Measurements from ENCODE around the gene NDUFS3.
A peak's percentile ranks its signal among the peaks of the same experiment; 100 is the strongest.
"Not testable (repeated sequence)": the region's sequence is repeated elsewhere in the genome, so short reads cannot be mapped to it uniquely, and the experiment has no call there.

The NDUFS3 gene

GRCh38 chr11:47578524-47579494 lies at the start of gene NDUFS3, which contains the start of gene KBTBD4:
Gene NDUFS3 (plus strand): TSS chr11:47579074. CDS start chr11:47579092, 18 bp downstream.
Gene KBTBD4 (minus strand): TSS chr11:47578970. CDS start chr11:47578951, 19 bp downstream.
- peak; percentile 81 for DNase-seq

DNA sequence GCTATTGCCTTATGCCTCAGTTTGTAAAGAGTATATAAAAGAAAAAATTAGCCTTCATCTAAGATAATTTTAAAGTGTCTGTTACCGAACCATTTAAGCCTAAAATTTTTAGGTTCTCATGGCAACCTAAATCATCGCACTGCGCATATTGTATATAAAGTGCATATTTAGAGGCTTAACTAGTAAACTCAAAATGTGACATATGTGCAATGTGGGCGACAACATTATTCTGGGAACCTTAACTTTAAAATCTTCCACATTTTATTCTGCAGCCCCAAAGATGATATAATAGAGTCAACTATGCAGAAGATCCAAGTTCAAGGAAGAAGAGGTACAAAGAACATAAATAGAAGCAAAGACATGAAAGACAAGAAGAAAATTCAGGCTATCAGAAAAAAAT lies 48.9 kb upstream of the NDUFS3 start:
- no peak for DNase-seq

- DNase-seq, result not testable (repeated sequence)
These were observed 48.2 kb upstream of the NDUFS3 start for GRCh38 chr11:47530721-47531120.

GRCh38 chr11:47531666-47532065 lies 47.2 kb upstream of the NDUFS3 start:
- DNase-seq, result no peak

DNA sequence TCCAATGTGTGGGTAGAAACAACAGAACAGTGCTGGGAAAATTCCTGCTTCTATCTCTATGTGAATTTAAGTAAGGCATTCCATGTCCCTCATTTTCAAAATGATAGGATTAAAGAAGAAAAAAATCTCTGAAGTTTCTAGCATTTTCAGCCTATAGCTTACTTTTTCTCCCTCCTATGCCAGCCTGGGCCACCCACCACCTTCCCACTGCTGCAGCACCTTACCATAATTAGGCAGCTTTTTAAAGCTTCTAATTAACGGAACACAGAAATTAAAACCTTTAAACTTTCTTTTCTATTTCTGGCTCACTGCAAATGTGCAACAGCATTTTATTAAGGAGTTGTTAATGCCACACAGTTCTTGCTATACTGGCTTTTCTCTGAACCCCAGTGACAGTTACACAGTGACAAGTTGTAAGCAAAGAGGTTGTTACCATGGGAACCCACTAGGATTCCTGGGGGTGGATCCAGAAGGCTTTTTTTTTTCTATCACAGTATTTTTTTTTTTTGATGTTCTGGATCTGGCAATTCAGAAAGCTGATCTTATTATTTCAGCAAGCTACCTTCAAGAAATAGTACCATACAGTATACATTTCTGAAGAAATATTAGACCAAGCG lies 46.2 kb upstream of the NDUFS3 start:
- DNase-seq, result no peak

DNA sequence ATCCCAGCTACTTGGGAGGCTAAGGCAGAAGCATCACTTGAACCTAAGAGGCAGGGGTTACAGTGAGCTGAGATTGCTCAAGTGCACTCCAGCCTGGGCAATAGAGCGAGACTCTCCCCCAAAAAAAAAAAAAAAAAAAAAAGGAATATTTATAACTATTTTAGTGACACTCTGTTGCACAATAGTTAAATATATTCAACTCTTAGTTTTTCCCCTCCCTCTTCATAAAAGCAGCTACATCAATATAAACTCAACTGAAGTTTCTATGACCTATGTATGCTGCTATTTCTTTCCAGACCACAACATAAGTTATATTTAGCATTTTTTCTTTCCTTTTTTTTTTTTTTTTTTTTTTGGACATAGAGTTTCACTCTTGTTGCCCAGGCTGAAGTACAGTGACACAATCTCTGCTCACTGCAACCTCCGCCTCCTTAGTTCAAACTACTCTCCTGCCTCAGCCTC lies 45.2 kb upstream of the NDUFS3 start:
- no peak for DNase-seq

DNA sequence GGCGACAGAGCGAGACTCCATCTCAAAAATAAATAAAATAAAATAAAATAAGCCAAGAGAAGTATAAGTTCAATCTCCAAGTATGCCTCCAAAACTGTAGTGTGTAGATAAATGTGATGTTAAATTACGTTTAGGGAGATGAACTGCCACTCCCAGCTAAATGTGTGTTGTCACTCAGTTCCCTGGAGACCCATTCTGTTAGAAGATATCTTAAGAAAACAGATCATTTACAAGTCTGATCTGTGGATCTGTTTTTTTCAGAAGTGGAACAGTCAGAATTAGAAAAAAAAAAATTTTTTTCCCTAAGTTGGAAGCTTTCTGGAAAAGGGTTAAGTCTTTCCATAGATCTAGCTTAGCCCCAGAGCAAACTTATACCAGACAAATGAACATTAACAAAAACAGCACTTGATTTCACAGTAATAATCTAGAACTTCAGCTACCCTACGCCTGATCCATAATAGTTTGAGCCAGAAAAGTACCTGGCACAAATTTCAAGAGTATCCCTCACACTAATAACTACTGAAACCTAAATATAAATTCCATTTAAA lies 44.1 kb upstream of the NDUFS3 start:
- DNase-seq, result no peak

- DNase-seq, result no peak
These were observed 42.0 kb upstream of the NDUFS3 start for GRCh38 chr11:47536915-47537314.

GRCh38 chr11:47538741-47539565 lies 39.9 kb upstream of the NDUFS3 start:
- no peak for DNase-seq

DNA sequence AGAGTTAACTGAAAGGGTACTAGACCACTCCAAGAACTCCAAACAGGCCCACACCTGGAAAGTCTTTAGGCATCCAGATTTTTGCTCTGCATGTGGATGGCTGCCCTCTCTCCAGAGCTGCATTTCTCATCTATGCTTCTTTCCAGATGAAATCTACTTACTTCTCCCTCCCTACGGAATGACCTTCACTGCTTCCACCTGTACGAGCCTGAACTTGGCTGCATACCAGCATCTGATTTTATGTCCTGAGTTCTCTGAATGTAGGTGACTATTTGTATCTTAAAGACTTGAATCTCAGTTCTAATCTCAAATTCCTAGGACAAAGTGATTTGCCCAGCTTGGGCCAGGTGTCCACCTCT lies 39.2 kb upstream of the NDUFS3 start:
- no peak for DNase-seq

GRCh38 chr11:47541070-47541469 lies 37.8 kb upstream of the NDUFS3 start:
- no peak for DNase-seq

GRCh38 chr11:47545298-47545697 lies 33.6 kb upstream of the NDUFS3 start:
- DNase-seq, result no peak

GRCh38 chr11:47546274-47546673 lies 32.6 kb upstream of the NDUFS3 start:
- not testable (repeated sequence) for DNase-seq

DNA sequence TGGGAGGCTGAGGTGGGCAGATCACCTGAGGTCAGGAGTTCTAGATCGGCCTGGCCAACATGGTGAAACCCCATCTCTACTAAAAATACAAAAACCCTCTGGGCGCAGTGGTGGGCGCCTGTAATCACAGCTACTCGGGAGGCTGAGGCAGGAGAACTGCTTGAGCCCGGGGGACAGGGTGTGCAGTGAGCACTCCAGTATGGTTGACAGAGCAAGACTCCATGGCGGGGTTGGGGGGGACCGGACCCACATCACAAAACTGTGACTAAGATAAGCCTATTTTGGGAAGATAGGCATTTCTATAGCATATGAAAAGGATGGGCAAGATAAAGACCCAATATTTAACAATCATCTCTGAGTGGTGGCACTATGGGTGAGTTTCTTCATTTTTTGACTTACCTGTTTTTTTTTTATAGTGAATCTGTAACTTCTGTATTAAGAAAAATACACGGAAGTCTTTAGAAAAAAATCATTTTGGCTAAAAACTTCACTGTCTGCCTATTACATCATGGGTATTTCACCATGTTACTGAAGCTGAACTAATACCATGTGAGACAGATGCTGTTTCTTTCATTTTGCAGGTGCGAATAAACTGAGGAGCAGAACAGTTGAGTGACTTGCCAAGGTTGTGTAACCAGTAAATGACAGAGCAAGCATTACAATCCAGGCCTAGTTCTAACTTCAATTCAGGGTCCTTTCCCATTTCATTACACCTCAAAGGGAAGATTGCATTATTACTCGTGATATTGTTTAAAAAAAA lies 28.4 kb upstream of the NDUFS3 start:
- DNase-seq, result no peak

- no peak for DNase-seq
These were observed 27.8 kb upstream of the NDUFS3 start for GRCh38 chr11:47551086-47551485.

GRCh38 chr11:47552056-47552565 lies 26.8 kb upstream of the NDUFS3 start:
- DNase-seq, result no peak

DNA sequence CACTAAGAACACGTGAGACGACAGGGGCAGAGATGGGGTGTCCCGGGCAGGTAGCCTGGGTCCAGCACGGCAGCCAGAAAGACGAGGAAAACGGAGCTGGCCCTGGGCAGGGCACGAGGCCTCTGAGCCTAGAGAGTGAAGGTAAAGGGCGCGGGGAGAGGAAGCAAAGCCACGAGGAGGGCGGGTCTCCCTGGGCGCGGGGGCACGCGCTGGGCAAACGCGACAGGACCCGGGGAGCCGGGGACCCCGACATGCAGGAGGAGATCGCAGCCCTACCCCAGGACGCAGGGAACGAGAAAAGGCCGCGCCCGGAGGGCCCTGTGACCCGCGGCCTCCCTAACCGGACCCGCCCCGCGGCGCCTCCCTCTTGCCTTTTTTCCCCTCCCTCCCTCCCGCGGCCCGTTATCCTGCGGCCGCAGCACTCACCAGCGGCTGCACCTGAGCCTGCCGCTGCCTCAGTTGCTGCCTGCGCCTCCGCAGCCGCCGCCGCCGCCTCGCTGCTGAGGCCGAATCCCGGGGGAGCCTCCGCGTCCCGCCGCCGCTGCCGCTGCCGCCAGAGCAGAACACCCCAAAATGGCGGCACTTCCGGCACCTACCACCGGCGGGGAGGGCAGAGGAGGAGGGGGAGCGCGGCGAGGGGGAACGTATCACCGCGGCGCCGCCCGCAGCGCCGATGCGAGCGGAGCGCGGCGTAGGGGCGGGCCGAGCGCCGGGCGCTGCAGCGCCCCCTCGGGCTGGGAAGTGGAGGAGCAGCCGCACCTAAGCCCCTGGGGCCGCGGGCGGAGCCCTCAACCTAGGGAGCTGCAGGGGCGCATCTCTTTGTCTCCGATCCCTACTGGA lies 26.1 kb upstream of the NDUFS3 start, which contains the start of gene CELF1:
TSS of gene CELF1 (minus strand) at position 567 of the 840 bp plus-strand sequence. CDS start 53,609 bp downstream, outside the sequence.
- DNase-seq, result peak; percentile 90

DNA sequence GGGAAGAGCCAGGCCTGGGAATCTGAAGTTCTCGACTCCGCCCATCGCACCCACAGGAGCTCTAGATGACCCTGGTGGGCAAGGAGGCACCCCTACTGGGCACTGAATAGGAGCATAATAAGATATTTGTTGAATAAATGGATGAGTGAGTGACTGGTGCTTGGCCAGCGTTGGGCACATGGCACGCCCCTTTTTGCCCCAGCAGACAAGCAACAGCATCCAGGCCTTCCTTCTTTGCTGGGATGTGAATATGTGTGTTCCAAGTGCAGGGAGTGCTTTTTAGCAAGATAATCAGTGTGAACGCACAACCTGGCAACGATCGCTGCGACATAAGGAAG lies 25.5 kb upstream of the NDUFS3 start:
- no peak for DNase-seq

DNA sequence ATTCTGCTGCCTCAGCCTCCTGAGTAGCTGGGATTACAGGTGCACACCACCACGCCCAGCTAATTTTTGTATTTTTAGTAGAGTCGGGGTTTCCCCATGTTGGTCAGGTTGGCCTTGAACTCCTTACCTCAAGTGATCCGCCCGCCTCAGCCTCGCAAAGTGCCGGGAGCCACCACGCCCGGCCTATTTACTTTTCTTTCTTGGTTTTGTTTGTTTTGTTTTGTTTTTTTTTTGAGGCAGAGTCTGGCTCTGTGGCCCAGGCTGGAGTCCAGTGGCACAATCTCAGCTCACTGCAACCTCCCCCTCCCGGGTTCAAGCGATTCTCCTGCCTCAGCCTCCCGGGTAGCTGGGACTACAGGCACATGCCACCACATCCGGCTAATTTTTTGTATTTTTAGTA lies 21.9 kb upstream of the NDUFS3 start:
- not testable (repeated sequence) for DNase-seq

GRCh38 chr11:47558695-47559094 lies 20.2 kb upstream of the NDUFS3 start:
- no peak for DNase-seq

- DNase-seq, result no peak
These were observed 18.4 kb upstream of the NDUFS3 start for GRCh38 chr11:47560426-47560825.
